Measurements from ENCODE around the gene CCM2. TPM values are rescaled to one million over a fixed set of nuclear protein-coding genes. Genes with fewer than 3 reads are reported as not detected.

The CCM2 gene
- total RNA-seq, 4 donors from 2014 or later, result 45.8 to 63.5 (median 50.4) TPM

- TF ChIP-seq CTCF (IDR thresholded peaks at IDR 0.05; ENCODE audit: low read depth), result no peak
Measured at GRCh38 chr7:44960011-44960580, 39.9 kb upstream of the CCM2 start.

- TF ChIP-seq CTCF (IDR thresholded peaks at IDR 0.05; ENCODE audit: low read depth), result no peak
Measured at GRCh38 chr7:44961844-44962482, 38.0 kb upstream of the CCM2 start.

- TF ChIP-seq CTCF (IDR thresholded peaks at IDR 0.05; ENCODE audit: low read depth), result no peak
Measured at GRCh38 chr7:44962483-44963251, 37.3 kb upstream of the CCM2 start.

- no peak for TF ChIP-seq CTCF (IDR thresholded peaks at IDR 0.05; ENCODE audit: low read depth)
Measured at GRCh38 chr7:44963364-44964290, 36.4 kb upstream of the CCM2 start.

GRCh38 chr7:44964384-44964830 lies 35.6 kb upstream of the CCM2 start:
- no peak for TF ChIP-seq CTCF (IDR thresholded peaks at IDR 0.05; ENCODE audit: low read depth)

GRCh38 chr7:44964831-44965440 lies 35.1 kb upstream of the CCM2 start:
- no peak for TF ChIP-seq CTCF (IDR thresholded peaks at IDR 0.05; ENCODE audit: low read depth)

All from subcutaneous adipose tissue (tissue), 4 donors.